H1 (cell line): ENCODE data around the gene WDR5.

Experiments used
- ASH2L ChIP-seq: fragments of 200-600, 300-600 bp; sonication (generic); IDR thresholded peaks from one replicate; pipeline ENCODE4 v1.7.1; 2017; ENCODE audit warnings: low read length
- EZH2 ChIP-seq: fragments of 200-600 bp; sonication (generic); IDR thresholded peaks from 2 replicates; pipeline ENCODE4 v1.7.1; 2012; ENCODE audit warnings: low read depth, mild to moderate bottlenecking, moderate library complexity, low read length, inconsistent platforms; ENCODE audit not compliant: severe bottlenecking
- GTF2F1 ChIP-seq: IDR thresholded peaks from 2 replicates; pipeline ENCODE4 v1.6.1; 2012; ENCODE audit warnings: low read depth, low read length, improper control_type of control experiment, borderline replicate concordance
- POLR2AphosphoS5 ChIP-seq: IDR thresholded peaks from 2 replicates; pipeline ENCODE4 v1.6.1; 2011; ENCODE audit warnings: low read depth, low read length
- YY1 ChIP-seq: IDR thresholded peaks from 2 replicates; pipeline ENCODE4 v1.6.1; 2011; ENCODE audit warnings: low read depth, mild to moderate bottlenecking, low read length
- TF ChIP-seq, protein P1 (sequence below), 3 experiments: IDR thresholded peaks; 1 replicate in 2 of 3; 2 replicates in 1 of 3; pipeline versions ENCODE4 v1.5.1 to v1.6.1; 2011; ENCODE audit warnings: low read length in 3 of 3, mild to moderate bottlenecking in 3 of 3, inconsistent platforms in 2 of 3, low read depth in 1 of 3, moderate library complexity in 1 of 3; ENCODE audit not compliant: insufficient read depth in 1 of 3; ENCODE audit errors: control extremely low read depth in 1 of 3

DNA sequence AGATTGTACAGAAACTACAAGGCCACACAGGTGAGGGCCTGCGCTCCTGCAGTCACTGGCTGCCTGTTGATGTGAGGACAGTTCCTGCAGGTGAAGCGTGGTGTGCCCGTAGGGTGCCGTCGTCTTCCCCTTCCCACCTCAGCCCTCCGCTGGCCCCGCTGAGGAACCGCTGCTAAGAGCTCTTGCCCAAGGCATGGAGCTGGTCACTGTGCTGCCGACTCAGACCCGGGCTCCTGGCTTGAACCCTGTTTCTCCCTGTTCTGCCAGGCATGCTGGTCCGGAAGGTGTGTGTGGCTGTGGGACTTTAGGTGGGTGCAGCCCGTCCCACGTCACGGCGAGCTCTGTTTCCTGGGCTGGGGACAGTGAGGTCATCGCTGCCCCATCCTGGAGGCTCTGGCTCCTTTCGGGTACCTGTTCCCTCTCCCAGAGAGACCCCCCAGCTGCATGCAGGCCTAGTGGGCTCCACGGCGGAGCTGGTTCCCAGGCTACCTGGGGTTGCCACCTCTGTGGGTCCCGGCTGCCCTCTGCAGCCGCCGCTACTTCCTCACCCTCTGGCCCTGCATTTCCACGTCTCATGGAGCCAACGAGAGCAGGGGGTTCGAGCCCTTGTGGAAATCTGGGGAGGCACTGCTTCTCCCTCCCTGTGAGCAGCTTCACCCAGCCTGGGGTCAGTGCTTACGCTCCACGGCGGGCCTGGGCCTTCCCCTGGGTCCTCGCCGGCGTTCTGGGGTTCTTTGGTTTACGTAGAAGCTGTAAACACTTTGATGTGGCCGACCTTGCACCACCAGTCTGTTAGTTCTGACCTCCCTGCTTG, 20.9 kb downstream of the WDR5 start:
- TF ChIP-seq, protein P1, sequence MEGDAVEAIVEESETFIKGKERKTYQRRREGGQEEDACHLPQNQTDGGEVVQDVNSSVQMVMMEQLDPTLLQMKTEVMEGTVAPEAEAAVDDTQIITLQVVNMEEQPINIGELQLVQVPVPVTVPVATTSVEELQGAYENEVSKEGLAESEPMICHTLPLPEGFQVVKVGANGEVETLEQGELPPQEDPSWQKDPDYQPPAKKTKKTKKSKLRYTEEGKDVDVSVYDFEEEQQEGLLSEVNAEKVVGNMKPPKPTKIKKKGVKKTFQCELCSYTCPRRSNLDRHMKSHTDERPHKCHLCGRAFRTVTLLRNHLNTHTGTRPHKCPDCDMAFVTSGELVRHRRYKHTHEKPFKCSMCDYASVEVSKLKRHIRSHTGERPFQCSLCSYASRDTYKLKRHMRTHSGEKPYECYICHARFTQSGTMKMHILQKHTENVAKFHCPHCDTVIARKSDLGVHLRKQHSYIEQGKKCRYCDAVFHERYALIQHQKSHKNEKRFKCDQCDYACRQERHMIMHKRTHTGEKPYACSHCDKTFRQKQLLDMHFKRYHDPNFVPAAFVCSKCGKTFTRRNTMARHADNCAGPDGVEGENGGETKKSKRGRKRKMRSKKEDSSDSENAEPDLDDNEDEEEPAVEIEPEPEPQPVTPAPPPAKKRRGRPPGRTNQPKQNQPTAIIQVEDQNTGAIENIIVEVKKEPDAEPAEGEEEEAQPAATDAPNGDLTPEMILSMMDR (IDR thresholded peaks at IDR 0.05; ENCODE audit: control extremely low read depth in 1 of 3, insufficient read depth in 1 of 3, low read depth in 1 of 3, low read length in 3 of 3), result no peak
- TF ChIP-seq POLR2AphosphoS5, result no peak
- no peak for TF ChIP-seq YY1
- no peak for TF ChIP-seq EZH2
- no peak for TF ChIP-seq GTF2F1
- TF ChIP-seq ASH2L, result no peak
